Activated CD8-positive, alpha-beta memory T cell treated with anti-CD3 and anti-CD28 coated beads, Interleukin-2, amount 50 U/mL, for 1 hour (primary cell): Measurements from ENCODE around the gene ACVR2A.

Source experiments
- DNase-seq: peaks from one replicate; pipeline ENCODE4 v3.0.0-alpha.2; 2020; ENCODE audit errors: extremely low read depth

ACVR2A gene

GRCh38 chr2:147924647-147925046 is 79.8 kb downstream of the ACVR2A start:
- no peak for DNase-seq

GRCh38 chr2:147925886-147926285 is 81.1 kb downstream of the ACVR2A start:
- no peak for DNase-seq

- no peak for DNase-seq
These were observed 82.3 kb downstream of the ACVR2A start for GRCh38 chr2:147927053-147927588.

GRCh38 chr2:147933931-147934330 is 89.1 kb downstream of the ACVR2A start:
- no peak for DNase-seq

- no peak for DNase-seq
These were observed 90.2 kb downstream of the ACVR2A start for GRCh38 chr2:147934881-147935620.

- no peak for DNase-seq
These were observed 93.0 kb downstream of the ACVR2A start for GRCh38 chr2:147937744-147938349.

- no peak for DNase-seq
These were observed 94.5 kb downstream of the ACVR2A start for GRCh38 chr2:147939313-147939712.

GRCh38 chr2:147945660-147946059 is 100.8 kb downstream of the ACVR2A start:
- DNase-seq = no peak

- DNase-seq = no peak
These were observed 107.3 kb downstream of the ACVR2A start for GRCh38 chr2:147952118-147952517.

- DNase-seq = no peak
These were observed 123.7 kb downstream of the ACVR2A start for GRCh38 chr2:147968571-147968970.

GRCh38 chr2:147976102-147976501 is 131.3 kb downstream of the ACVR2A start:
- no peak for DNase-seq

GRCh38 chr2:147977679-147978078 is 132.8 kb downstream of the ACVR2A start:
- no peak for DNase-seq
